HepG2 (cell line): ENCODE results near the gene AMOT. TPM values are rescaled to one million over a fixed set of nuclear protein-coding genes. Genes with fewer than 3 reads are reported as not detected.

Experiments used
- ATAC-seq: fragments of 200-7000 bp; cut with Tn5 transposase; 3 replicates; pipeline ENCODE4 v1.9.1; 2020; ENCODE audit warnings: mild to moderate bottlenecking, moderate library complexity
- BruUV-seq: library from RNA; stranded (reverse); fragments of 400-500 nt; replicated peaks from 2 replicates; lab custom pipeline; 2021; lab: Mats Ljungman, UMichigan
- CTCF ChIA-PET: fragments of 300-600 bp; formaldehyde crosslinking; extraction: SDS; loops from one replicate; lab custom pipeline; 2021; ENCODE audit warnings: low total read pairs, inconsistent platforms, low intra/inter-chr PET ratio; lab: Yijun Ruan, JAX
- POLR2A ChIA-PET: fragments of 350-600 bp; sonication (Branson Sonifier 250); formaldehyde crosslinking; loops from one replicate; lab custom pipeline; 2020; ENCODE audit warnings: antibody characterized with exemption, inconsistent platforms; lab: Yijun Ruan, JAX
- DNase-seq: peaks from one replicate; pipeline ENCODE4 v3.0.0-alpha.2; 2015; ENCODE audit warnings: low spot score
- FAIRE-seq: peaks from 3 replicates; lab custom pipeline; 2011; peaks lifted over from hg19 to GRCh38; lab: Jason Lieb, UNC
- H2AFZ ChIP-seq: one replicate; pipeline ENCODE4 v1.6.1; 2011; ENCODE audit warnings: low read length, inconsistent platforms
- H3K27ac ChIP-seq: fragments of 300-600 bp; 3 replicates; pipeline ENCODE4 v1.8.0; 2011; ENCODE audit warnings: mixed run types, mild to moderate bottlenecking, mixed read lengths, low read length, inconsistent platforms; ENCODE audit not compliant: insufficient read depth; ENCODE audit errors: extremely low read length
- H3K27me3 ChIP-seq, 2 experiments: fragments of 200-600 bp in 1 of 2; 2 replicates in 1 of 2; 3 replicates in 1 of 2; pipeline versions ENCODE4 v1.6.0 to v1.8.0; 2011; ENCODE audit warnings: low read length in 2 of 2, mild to moderate bottlenecking in 2 of 2, moderate library complexity in 2 of 2, inconsistent platforms in 1 of 2; ENCODE audit not compliant: insufficient read depth in 2 of 2, control insufficient read depth in 1 of 2
- H3K36me3 ChIP-seq, 2 experiments: fragments of 200-600 bp in 1 of 2; replicated peaks in 1 of 2; 2 replicates in 1 of 2; 3 replicates in 1 of 2; pipeline versions ENCODE4 v1.5.1 to v1.8.0; 2011; ENCODE audit warnings: low read length in 2 of 2, inconsistent platforms in 1 of 2; ENCODE audit not compliant: insufficient read depth in 2 of 2, control insufficient read depth in 1 of 2
- H3K4me1 ChIP-seq: 2 replicates; pipeline ENCODE4 v1.5.1; 2012; ENCODE audit warnings: low read length, inconsistent platforms; ENCODE audit not compliant: insufficient read depth
- H3K4me2 ChIP-seq: 2 replicates; pipeline ENCODE4 v1.6.0; 2011; ENCODE audit warnings: low read depth, low read length, inconsistent platforms
- H3K4me3 ChIP-seq, 3 experiments: fragments of 200-600 bp in 1 of 3; sonication (generic), shearing (Covaris generic) in 1 of 3; replicated peaks in 1 of 3; 2 replicates each; pipeline ENCODE4 v1.5.1; 2011 to 2016; ENCODE audit warnings: low read length in 3 of 3, inconsistent platforms in 2 of 3, low read depth in 2 of 3, mild to moderate bottlenecking in 2 of 3, control low read depth in 1 of 3, mixed read lengths in 1 of 3; ENCODE audit not compliant: insufficient read depth in 1 of 3
- H3K79me2 ChIP-seq: one replicate; pipeline ENCODE4 v1.6.1; 2011; ENCODE audit warnings: low read length, inconsistent platforms; ENCODE audit not compliant: insufficient read depth
- H3K9ac ChIP-seq: 2 replicates; pipeline ENCODE4 v1.6.0; 2011; ENCODE audit warnings: mild to moderate bottlenecking, low read depth, low read length, inconsistent platforms; ENCODE audit not compliant: insufficient read depth
- H3K9me3 ChIP-seq: 2 replicates; pipeline ENCODE4 v1.5.1; 2012; ENCODE audit warnings: mild to moderate bottlenecking, low read length
- H4K20me1 ChIP-seq: 2 replicates; pipeline ENCODE4 v1.6.0; 2011; ENCODE audit warnings: inconsistent platforms, mild to moderate bottlenecking, low read length, moderate library complexity; ENCODE audit not compliant: insufficient read depth
- ADNP ChIP-seq: sonication (generic); formaldehyde crosslinking; IDR thresholded peaks from 2 replicates; pipeline ENCODE4 v1.4.0; 2020; ENCODE audit warnings: missing genetic modification reagents
- AKNA ChIP-seq: sonication (generic); formaldehyde crosslinking; IDR thresholded peaks from 2 replicates; pipeline ENCODE4 v1.4.0; 2020; ENCODE audit warnings: missing genetic modification reagents, borderline replicate concordance
- BORCS8-MEF2B ChIP-seq: sonication (generic); formaldehyde crosslinking; IDR thresholded peaks from 2 replicates; pipeline ENCODE4 v1.8.0; 2022; ENCODE audit warnings: mild to moderate bottlenecking, missing genetic modification reagents
- DNMT1 ChIP-seq: sonication (generic); formaldehyde crosslinking; IDR thresholded peaks from 2 replicates; pipeline ENCODE4 v1.5.1; 2020; ENCODE audit warnings: mild to moderate bottlenecking, missing genetic modification reagents
- MED1 ChIP-seq: sonication (generic); formaldehyde crosslinking; IDR thresholded peaks from 2 replicates; pipeline ENCODE4 v1.4.0; 2020; ENCODE audit warnings: missing genetic modification reagents
- MED13 ChIP-seq: sonication (generic); formaldehyde crosslinking; IDR thresholded peaks from 2 replicates; pipeline ENCODE4 v1.5.0; 2020; ENCODE audit warnings: missing genetic modification reagents
- NR3C1 ChIP-seq: sonication (generic); formaldehyde crosslinking; IDR thresholded peaks from 2 replicates; pipeline ENCODE4 v1.4.0; 2020; ENCODE audit warnings: missing genetic modification reagents
- PAXIP1 ChIP-seq: sonication (generic); formaldehyde crosslinking; conservative IDR thresholded peaks from 2 replicates; pipeline ENCODE4 v1.4.0; 2020; ENCODE audit warnings: mild to moderate bottlenecking, missing genetic modification reagents, moderate library complexity
- ZFAT ChIP-seq: sonication (generic); formaldehyde crosslinking; conservative IDR thresholded peaks from 2 replicates; pipeline ENCODE4 v1.8.1; 2023; ENCODE audit warnings: missing genetic modification reagents, inconsistent platforms
- ZNF20 ChIP-seq: sonication (generic); formaldehyde crosslinking; IDR thresholded peaks from 2 replicates; pipeline ENCODE4 v1.4.0; 2020; ENCODE audit warnings: mild to moderate bottlenecking, moderate library complexity, missing genetic modification reagents
- ZNF251 ChIP-seq: sonication (generic); formaldehyde crosslinking; IDR thresholded peaks from 2 replicates; pipeline ENCODE4 v1.9.0; 2021; ENCODE audit warnings: mild to moderate bottlenecking, missing genetic modification reagents
- ZNF292 ChIP-seq: sonication (generic); formaldehyde crosslinking; IDR thresholded peaks from 2 replicates; pipeline ENCODE4 v1.8.1; 2022; ENCODE audit warnings: mild to moderate bottlenecking, low read depth, missing genetic modification reagents, borderline replicate concordance
- ZNF709 ChIP-seq: sonication (generic); formaldehyde crosslinking; IDR thresholded peaks from 2 replicates; pipeline ENCODE4 v1.5.0; 2020; ENCODE audit warnings: mild to moderate bottlenecking, missing genetic modification reagents
- WGBS: methylation state at CpG from one replicate; pipeline ENCODE4 v1.1.6; 2017; ENCODE audit warnings: low lambda C conversion rate; 5-methylcytosine and 5-hydroxymethylcytosine counted together
- in situ Hi-C: cut with HindIII; loops from 2 replicates; pipeline ENCODE4 v1.10.0; 2017; ENCODE audit warnings: low pct_unique_long_range_greater_than_20kb; ENCODE audit not compliant: extremely low pct_ligation_motif_present
- intact Hi-C: fragments of 100-400 bp; cut with micrococcal nuclease; formaldehyde crosslinking; loops from one replicate; pipeline ENCODE4 v1.10.0; 2022; ENCODE audit not compliant: unreplicated experiment
- polyA plus RNA-seq, 8 experiments: library from polyadenylated mRNA; depleted of rRNA in 3 of 8; stranded (reverse) in 7 of 8; unstranded in 1 of 8; fragments of >200 nt; fragmentation: Illumina TruSeq in 4 of 8; extraction: Trizol in 4 of 8; gene quantifications; 2 replicates each; pipeline versions ENCODE4 v1.2.1 to v1.2.3, GENCODE V29; 2011 to 2016; ENCODE audit warnings: low read depth in 4 of 8, missing spikeins in 1 of 8, mixed read lengths in 1 of 8; ENCODE audit not compliant: insufficient read depth in 1 of 8
- total RNA-seq, 5 experiments: library from RNA; depleted of rRNA; stranded (reverse); fragments of >200 nt; fragmentation: Illumina TruSeq; extraction: Trizol; gene quantifications; 2 replicates each; pipeline ENCODE4 v1.2.3, GENCODE V29; 2016; ENCODE audit warnings: low read depth in 1 of 5
- TF ChIP-seq, protein P1 (sequence below): sonication (generic); formaldehyde crosslinking; IDR thresholded peaks from 2 replicates; pipeline ENCODE4 v1.4.0; 2020; ENCODE audit warnings: missing genetic modification reagents

AMOT gene
- total and polyA plus RNA-seq, 2 of the 13 experiments (the other 11 are each of a cell fraction or from before 2014, with no cell fraction given): 0.13 to 0.91 TPM

GRCh38 chrX:112868586-112868985 lies 28.0 kb upstream of the AMOT start:
- H3K27me3 ChIP-seq: no peaks in the 10 kb centered on the region
- no peak overlapping the region for H3K4me3 ChIP-seq
- 25% methylated on average over 3 of the region's 3 CpGs for WGBS
- H3K4me1 ChIP-seq: no peaks in the 10 kb centered on the region
- H3K9me3 ChIP-seq: no peaks in the 10 kb centered on the region
- H2AFZ ChIP-seq: no peak overlapping the region
- H3K27ac ChIP-seq: no peak overlapping the region
- H4K20me1 ChIP-seq: no peaks in the 10 kb centered on the region
- intact Hi-C loops: no loop called here
- DNase-seq: no peak
- H3K36me3 ChIP-seq: no peaks in the 10 kb centered on the region
- in situ Hi-C loops: no loop called here
- ChIA-PET POLR2A (no interaction called here), CTCF (no interaction called here)
- no peak overlapping the region for H3K4me2 ChIP-seq
- no peak for ATAC-seq
- FAIRE-seq: no peak
- H3K79me2 ChIP-seq: no peaks in the 10 kb centered on the region
- BruUV-seq: no TSS peak
- no peak overlapping the region for H3K9ac ChIP-seq
- TF ChIP-seq DNMT1 (CRISPR knock-in tag) (no peak), ZNF292 (CRISPR knock-in tag) (no peak), BORCS8-MEF2B (CRISPR knock-in tag) (no peak), NR3C1 (CRISPR knock-in tag) (no peak), MED1 (CRISPR knock-in tag) (no peak), ZNF20 (CRISPR knock-in tag) (no peak), MED13 (CRISPR knock-in tag) (no peak), AKNA (CRISPR knock-in tag) (no peak), ZNF251 (CRISPR knock-in tag) (no peak), ZNF709 (CRISPR knock-in tag) (no peak), ZFAT (CRISPR knock-in tag) (no peak), ADNP (CRISPR knock-in tag) (no peak), PAXIP1 (CRISPR knock-in tag) (no peak)
- TF ChIP-seq, protein P1, sequence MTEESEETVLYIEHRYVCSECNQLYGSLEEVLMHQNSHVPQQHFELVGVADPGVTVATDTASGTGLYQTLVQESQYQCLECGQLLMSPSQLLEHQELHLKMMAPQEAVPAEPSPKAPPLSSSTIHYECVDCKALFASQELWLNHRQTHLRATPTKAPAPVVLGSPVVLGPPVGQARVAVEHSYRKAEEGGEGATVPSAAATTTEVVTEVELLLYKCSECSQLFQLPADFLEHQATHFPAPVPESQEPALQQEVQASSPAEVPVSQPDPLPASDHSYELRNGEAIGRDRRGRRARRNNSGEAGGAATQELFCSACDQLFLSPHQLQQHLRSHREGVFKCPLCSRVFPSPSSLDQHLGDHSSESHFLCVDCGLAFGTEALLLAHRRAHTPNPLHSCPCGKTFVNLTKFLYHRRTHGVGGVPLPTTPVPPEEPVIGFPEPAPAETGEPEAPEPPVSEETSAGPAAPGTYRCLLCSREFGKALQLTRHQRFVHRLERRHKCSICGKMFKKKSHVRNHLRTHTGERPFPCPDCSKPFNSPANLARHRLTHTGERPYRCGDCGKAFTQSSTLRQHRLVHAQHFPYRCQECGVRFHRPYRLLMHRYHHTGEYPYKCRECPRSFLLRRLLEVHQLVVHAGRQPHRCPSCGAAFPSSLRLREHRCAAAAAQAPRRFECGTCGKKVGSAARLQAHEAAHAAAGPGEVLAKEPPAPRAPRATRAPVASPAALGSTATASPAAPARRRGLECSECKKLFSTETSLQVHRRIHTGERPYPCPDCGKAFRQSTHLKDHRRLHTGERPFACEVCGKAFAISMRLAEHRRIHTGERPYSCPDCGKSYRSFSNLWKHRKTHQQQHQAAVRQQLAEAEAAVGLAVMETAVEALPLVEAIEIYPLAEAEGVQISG: no peak
